ENCODE measurements around the gene RAB28.

RAB28 gene

DNA sequence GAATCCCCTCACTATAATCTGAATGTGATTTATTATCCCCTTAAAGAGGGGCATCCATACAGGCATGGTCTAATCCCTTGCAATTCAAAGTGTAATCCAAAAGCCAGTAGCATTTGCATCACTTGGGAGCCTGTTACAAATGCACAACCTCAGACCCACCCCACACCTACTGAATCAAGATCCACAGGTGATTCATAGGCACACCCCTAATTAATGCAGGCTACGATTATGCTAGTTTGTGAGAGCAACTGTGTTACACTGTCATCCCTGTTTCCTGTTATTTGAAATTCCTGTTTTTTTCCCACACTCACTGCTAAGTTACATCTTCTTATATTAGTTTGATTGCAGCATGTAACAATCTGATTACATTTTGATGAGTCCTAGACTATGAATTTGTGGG lies 120.0 kb downstream of the RAB28 start:
- TF ChIP-seq, protein P1, sequence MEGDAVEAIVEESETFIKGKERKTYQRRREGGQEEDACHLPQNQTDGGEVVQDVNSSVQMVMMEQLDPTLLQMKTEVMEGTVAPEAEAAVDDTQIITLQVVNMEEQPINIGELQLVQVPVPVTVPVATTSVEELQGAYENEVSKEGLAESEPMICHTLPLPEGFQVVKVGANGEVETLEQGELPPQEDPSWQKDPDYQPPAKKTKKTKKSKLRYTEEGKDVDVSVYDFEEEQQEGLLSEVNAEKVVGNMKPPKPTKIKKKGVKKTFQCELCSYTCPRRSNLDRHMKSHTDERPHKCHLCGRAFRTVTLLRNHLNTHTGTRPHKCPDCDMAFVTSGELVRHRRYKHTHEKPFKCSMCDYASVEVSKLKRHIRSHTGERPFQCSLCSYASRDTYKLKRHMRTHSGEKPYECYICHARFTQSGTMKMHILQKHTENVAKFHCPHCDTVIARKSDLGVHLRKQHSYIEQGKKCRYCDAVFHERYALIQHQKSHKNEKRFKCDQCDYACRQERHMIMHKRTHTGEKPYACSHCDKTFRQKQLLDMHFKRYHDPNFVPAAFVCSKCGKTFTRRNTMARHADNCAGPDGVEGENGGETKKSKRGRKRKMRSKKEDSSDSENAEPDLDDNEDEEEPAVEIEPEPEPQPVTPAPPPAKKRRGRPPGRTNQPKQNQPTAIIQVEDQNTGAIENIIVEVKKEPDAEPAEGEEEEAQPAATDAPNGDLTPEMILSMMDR (conservative IDR thresholded peaks at IDR 0.05; ENCODE audit: low read depth, low read length) = no peak
- no peak for DNase-seq (ENCODE audit: low read depth)
- H3K4me3 ChIP-seq (ENCODE audit: low read depth, low read length) = no peak overlapping the region

DNA sequence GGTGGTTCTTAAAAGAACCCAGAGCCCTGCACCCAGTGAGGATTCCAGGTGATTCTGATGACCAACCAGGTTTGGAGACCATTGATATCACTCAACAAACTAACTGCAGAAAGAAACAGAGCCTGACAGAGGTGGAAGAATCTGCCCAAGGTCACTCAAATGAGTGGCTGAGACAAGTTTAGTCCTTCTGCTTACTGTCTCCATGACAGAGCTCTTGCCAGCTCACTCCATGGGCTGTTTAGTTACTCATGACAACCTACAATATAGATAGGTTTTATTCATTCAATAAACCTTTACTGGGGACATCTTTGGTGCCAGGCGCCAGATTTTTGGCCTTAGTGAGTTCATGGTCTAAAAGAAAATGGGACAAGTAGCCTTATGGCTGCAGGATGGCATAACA lies 124.3 kb downstream of the RAB28 start:
- DNase-seq (ENCODE audit: low read depth) = no peak
- TF ChIP-seq, protein P1 (conservative IDR thresholded peaks at IDR 0.05; ENCODE audit: low read depth, low read length) = no peak
- H3K4me3 ChIP-seq (ENCODE audit: low read depth, low read length) = no peak overlapping the region

DNA sequence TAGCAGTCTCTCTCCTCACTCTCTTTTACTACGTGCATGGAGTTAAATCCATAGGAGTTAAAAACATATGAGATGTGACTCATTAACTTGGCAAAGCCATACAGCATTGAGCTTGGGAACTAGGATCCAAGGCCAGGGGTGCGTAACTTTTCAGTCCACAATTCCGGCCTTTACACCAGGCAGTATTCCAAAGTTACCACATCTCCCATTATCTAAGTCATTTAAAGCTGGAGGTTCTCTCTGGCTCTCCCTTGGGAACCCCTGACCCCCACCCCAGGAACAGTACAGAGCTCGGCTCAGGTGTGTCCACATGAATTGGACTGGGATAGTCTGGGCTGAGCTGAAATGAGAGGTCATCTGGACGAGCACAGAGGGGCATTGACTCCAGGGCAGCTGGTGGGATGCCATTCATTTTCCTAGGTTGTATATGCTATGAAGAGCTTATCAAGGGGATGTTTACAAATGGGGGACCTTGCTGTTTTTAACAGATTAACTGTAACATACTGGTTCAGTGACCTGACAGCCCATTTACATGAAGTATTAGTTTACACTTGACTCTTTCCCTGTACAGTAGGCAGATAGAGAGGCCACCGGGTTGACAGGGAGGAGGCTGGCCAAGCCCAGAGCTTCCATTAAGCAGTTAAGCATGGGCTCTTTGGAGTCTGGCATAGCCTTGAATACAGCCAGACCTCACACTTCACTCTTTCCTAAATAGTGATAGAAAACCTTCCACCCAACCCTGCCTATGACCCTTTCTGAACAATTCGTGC lies 128.8 kb downstream of the RAB28 start:
- peak; percentile 3 for DNase-seq (ENCODE audit: low read depth)
- H3K4me3 ChIP-seq (ENCODE audit: low read depth, low read length) = no peak overlapping the region
- TF ChIP-seq, protein P1 (conservative IDR thresholded peaks at IDR 0.05; ENCODE audit: low read depth, low read length) = no peak

DNA sequence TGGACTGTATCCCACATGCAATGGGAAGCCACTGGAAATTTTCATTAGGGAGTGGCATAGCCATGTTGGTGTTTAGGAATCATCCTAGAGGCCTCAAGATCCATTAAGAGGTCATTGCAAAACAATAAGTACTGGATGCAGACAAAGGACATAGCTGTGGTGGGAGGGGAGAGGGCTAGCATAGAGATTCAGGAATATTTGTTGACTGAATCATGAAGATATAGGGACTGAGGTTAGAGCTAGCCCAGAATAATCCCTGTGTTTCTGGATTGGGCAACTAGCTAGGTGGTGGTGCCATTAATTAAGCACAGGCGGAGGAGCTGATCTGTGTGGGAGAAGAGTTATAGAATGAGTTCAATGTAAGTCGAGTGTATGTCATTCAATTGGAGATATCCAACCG lies 135.0 kb downstream of the RAB28 start:
- no peak overlapping the region for H3K4me3 ChIP-seq (ENCODE audit: low read depth, low read length)
- TF ChIP-seq, protein P1 (conservative IDR thresholded peaks at IDR 0.05; ENCODE audit: low read depth, low read length) = no peak
- DNase-seq (ENCODE audit: low read depth) = peak; percentile 4

DNA sequence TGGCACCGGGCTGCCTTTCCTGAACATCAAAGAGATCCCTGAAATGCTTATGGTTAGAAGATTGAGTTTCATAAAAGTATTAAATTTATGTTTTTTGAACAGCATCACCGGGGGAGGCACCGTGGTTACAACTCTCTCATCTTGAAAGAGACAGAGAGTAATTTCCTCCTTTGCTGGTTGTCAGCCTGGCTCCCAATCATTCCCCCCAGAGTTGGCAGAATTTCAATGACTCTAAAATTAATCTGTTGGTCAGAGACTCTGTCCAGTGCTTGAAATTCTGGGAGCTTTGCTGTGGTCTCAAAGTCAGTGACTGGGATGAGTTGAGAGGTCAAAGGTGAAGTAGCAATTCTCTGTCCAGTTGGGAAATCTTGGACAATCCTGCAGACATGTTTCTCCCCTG lies 135.9 kb downstream of the RAB28 start:
- no peak overlapping the region for H3K4me3 ChIP-seq (ENCODE audit: low read depth, low read length)
- TF ChIP-seq, protein P1 (conservative IDR thresholded peaks at IDR 0.05; ENCODE audit: low read depth, low read length) = no peak
- DNase-seq (ENCODE audit: low read depth) = no peak

DNA sequence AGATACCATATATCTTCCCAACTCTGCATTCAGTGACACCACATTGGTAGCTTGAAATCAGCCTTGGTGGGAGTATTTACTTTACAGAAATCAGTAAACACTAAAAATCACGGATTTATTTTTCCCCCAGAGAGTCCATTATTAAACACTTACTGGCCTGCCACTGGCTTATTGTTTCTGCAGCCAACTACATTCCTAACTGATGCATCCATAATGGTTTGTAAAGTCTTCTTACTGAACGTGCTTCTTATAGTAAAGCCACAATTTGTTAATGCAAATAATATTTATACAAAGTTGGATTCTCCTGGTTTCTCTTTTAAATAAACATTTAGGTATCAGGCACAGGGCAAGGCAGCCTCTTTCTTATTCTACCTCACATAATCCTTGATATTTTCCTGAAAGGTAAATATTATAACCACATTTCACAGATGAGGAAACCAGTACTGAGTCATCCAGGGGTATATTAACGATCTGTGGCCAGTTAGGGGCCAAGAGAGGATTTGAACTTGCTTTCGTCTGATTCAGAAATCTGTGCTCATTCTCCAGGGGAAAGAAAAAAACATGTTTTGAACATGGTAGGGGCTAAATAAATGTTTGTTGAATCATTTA lies 136.5 kb downstream of the RAB28 start:
- no peak for DNase-seq (ENCODE audit: low read depth)
- TF ChIP-seq, protein P1 (conservative IDR thresholded peaks at IDR 0.05; ENCODE audit: low read depth, low read length) = no peak
- no peak overlapping the region for H3K4me3 ChIP-seq (ENCODE audit: low read depth, low read length)

DNA sequence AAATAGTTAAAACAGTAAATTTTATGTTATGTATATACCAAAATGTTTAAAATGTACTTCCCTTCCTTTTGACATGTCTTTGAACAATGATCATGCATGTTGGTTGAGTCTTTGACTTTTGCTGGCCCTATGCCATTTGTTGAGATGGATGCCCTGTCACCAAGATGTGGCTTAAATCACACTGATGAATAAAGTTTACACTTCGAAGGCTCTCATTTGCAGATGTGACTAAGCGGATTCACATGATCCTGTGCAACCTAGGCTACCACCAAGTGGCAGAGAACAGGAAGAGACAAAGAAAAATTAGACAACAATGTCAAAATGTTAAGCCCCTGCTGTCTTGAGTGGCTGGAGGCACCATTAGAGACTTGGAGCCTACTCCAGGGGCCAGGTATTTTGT lies 139.9 kb downstream of the RAB28 start:
- TF ChIP-seq, protein P1 (conservative IDR thresholded peaks at IDR 0.05; ENCODE audit: low read depth, low read length) = no peak
- DNase-seq (ENCODE audit: low read depth) = no peak
- no peak overlapping the region for H3K4me3 ChIP-seq (ENCODE audit: low read depth, low read length)
